Endometrial microvascular endothelial cells (primary cell): Measurements from ENCODE around the gene CLCN2. TPM values are rescaled to one million over a fixed set of nuclear protein-coding genes. Genes with fewer than 3 reads are reported as not detected.

Source experiments
- in situ Hi-C: cut with HindIII; loops from 2 replicates; pipeline ENCODE4 v1.10.0; 2017; ENCODE audit warnings: low sequenced_read_pairs, low pct_unique_long_range_greater_than_20kb; ENCODE audit errors: inconsistent ontology term
- total RNA-seq: library from RNA; depleted of rRNA; stranded (reverse); fragments of >200 nt; gene quantifications from one replicate; pipeline ENCODE4 v1.2.3, GENCODE V29; 2015; ENCODE audit errors: inconsistent ontology term

The CLCN2 gene
- total RNA-seq, 1 donor from 2014 or later, result 3.4 TPM

GRCh38 chr3:184314700-184315542 lies 46.5 kb downstream of the CLCN2 start:
- in situ Hi-C loops, result no loop called here

DNA sequence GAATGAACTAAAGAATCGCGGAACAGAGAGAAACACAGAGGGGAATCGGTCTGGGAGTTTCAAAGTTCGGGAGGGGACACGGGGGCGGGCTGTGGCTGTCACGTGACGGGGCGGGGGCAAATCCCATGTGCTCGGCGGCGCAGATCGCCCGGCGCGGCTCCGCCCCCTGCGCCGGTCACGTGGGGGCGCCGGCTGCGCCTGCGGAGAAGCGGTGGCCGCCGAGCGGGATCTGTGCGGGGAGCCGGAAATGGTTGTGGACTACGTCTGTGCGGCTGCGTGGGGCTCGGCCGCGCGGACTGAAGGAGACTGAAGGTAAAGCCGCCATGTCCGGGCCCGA lies 47.1 kb downstream of the CLCN2 start, which contains the start of gene EIF4G1:
Gene EIF4G1, plus strand, starts transcription at position 244 of the 337 bp plus-strand sequence. CDS start 1,191 bp downstream, outside the sequence.
- in situ Hi-C loops, result no loop called here

DNA sequence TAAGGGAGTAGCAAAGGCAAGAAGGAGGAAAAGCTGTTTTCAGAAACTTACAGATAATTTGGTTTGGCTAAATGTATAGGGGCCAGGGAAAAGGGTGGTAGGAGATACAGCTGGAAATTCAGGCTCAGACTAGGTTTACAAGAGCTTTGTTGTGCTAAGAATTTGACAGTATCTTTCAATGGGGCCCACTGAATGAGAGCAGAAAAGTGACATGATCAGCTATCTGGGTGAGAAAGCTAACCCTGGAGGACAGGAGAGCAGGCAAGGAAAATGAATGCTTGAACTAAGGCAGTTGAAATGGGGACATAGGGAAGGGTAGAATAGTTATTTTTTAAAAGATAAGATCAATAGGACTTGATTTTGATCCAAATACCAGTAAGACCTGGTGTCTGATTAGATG lies 49.8 kb downstream of the CLCN2 start:
- in situ Hi-C loops, result no loop called here

DNA sequence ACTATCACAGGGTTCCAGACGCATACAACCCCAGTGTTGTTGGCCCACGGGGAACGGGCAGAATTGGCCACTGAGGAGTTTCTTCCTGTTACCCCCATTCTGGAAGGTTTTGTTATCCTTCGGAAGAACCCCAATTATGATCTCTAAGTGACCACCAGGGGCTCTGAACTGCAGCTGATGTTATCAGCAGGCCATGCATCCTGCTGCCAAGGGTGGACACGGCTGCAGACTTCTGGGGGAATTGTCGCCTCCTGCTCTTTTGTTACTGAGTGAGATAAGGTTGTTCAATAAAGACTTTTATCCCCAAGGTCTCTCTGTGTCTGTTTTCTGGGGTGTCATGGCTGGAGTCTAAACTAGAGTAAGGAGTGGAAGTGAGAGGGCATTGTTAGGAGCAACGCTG lies 52.7 kb downstream of the CLCN2 start:
- in situ Hi-C loops, result no loop called here

DNA sequence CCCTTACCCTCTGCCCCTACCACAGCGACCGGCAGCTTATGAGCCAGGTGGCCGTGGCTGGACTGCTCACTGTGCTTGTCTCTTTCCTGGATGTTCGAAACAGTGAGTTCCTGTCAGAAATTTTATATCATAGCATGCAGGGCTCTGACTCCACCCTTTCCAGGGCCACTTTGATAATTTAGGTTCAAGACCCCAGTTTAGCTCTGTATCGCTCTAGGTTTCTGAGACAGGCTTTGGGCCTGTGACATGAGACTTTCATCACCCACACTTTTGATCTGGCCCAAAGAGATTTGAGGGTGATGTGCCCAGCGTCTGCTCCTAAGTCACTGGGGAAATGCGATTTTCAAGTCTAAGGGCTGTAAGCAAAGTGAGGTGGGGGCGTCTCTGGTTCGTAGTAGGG lies 53.5 kb downstream of the CLCN2 start:
- in situ Hi-C loops, result no loop called here

DNA sequence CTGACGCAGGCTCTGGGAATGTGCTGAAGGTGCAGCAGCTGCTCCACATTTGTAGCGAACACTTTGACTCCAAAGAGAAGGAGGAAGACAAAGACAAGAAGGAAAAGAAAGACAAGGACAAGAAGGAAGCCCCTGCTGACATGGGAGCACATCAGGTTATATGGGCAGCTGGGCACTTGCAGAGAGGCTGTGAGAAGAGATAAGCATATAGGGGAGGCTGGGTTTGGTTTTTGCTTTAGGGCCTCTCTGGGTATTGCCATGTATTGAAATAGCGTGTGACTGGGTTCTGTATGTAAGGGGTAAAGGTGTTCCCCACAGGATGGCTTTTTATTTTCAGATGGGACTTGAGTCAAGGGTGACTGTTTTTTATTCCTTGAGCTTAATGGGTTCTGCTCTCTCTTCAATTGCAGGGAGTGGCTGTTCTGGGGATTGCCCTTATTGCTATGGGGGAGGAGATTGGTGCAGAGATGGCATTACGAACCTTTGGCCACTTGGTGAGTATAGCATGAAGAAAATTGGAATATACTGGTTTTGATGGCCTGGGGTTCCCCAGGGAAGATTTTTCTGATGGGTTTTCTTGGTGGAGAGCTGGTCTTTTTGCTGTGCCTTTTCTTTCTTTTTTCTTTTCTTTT lies 54.9 kb downstream of the CLCN2 start:
- in situ Hi-C loops, result no loop called here

DNA sequence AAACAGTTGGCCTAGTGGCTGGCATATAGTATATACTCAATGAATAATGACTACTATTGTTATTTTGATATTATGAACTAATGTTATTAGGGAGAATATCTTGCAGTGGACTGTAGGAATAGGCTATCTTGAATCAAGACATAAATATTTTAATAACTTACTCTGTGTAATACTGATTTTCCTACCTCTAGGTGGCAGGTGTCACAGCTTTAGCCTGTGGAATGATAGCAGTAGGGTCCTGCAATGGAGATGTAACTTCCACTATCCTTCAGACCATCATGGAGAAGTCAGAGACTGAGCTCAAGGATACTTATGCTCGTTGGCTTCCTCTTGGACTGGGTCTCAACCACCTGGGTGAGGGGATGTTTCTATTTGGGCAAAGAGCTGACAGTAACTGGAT lies 55.8 kb downstream of the CLCN2 start:
- in situ Hi-C loops, result no loop called here

DNA sequence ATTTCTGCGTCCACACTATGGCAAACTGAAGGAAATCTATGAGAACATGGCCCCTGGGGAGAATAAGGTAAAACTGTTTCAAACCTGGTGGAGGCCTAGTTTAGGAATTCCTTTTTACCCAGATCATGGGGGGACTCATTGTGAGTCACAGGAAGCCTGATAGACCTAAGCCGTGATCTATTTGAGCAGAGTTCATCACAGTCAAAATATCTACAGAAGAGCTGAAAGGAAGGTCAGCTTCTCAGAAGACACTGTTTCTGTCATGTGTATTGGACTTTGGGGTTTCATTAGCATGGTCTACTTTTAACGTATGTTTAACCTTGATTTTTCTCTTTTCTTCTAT lies 61.1 kb downstream of the CLCN2 start:
- in situ Hi-C loops, result no loop called here

DNA sequence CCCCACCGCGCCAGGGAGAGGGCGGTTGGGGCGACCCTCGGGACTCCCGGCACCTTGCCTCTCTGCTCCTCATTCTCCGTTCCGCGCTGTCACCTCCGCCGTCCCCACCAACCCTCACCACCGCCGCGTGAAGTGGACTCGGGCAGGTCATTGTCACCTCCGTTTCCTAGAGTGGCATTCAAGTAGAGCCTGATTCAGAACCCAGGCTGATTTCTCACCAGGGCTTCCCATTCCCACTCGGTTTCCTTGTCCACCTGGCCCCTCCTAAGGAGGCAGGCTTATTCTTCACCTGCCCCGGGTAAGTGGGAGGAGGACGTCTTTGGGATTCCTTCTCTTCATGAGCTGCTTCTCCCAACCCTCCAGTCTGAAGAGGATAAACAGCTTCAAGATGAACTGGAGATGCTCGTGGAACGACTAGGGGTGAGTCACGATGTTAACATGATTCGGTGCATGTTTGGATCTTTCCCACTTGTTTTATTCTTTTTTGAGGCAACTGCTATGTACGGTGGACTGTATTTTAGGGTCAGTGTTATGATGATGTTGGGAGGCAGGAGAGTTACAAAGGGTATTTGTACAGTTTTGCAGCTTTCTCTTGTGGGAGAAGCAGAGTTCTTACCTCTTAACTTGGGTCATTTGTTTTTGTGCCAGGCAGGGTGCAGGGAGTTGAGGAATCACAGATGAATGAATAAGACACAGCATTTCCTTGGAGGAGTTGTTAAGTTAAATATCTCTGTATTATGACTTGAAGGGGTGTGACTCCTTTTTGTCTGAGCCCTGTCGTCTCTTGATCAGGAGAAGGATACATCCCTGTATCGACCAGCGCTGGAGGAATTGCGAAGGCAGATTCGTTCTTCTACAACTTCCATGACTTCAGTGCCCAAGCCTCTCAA lies 61.7 kb downstream of the CLCN2 start:
- in situ Hi-C loops, result no loop called here

GRCh38 chr3:184298759-184299487 lies 62.5 kb downstream of the CLCN2 start, which contains the start of gene PSMD2:
Gene PSMD2, plus strand, starts transcription at chr3:184299241. Its CDS starts 26 bp downstream, at chr3:184299267.
- in situ Hi-C loops, result no loop called here

DNA sequence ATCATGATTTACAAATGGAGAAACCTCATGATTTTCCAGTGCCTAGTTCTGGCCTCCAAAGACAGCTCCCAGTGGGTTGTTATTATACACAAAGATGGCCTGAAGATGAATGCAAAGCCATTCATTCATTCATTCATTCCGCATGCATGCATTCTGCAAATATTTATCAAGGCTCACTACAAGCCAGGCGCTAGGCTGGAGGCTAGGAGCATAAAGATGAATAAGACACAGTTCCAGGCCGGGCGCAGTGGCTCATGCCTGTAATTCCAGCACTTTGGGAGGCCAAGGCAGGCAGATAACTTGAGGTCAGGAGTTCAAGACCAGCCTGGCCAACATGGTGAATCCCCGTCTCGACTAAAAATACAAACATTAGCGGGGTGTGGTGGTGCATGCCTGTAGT lies 64.8 kb downstream of the CLCN2 start:
- in situ Hi-C loops, result no loop called here

Other genes starting within 250 kb of the CLCN2 start
- 45.3 TPM for gene EIF2B5, start 226.2 kb downstream of the CLCN2 start, total RNA-seq
- 27.2 TPM for gene DVL3, start 206.2 kb downstream of the CLCN2 start, total RNA-seq
- 418 TPM for gene AP2M1, start 186.8 kb downstream of the CLCN2 start, total RNA-seq
- 68.2 TPM for gene ABCF3, start 175.4 kb downstream of the CLCN2 start, total RNA-seq
- not detected for gene VWA5B2, start 132.0 kb downstream of the CLCN2 start, total RNA-seq
- gene ALG3, start 112.6 kb downstream of the CLCN2 start, total RNA-seq, result 68.4 TPM
- gene EEF1AKMT4, start 111.9 kb downstream of the CLCN2 start, total RNA-seq, result 9.2 TPM
- not detected for gene CAMK2N2, start 100.1 kb downstream of the CLCN2 start, total RNA-seq
- not detected for gene ECE2, start 85.6 kb downstream of the CLCN2 start, total RNA-seq
- 897 TPM for gene PSMD2, start 62.4 kb downstream of the CLCN2 start, total RNA-seq
- gene EIF4G1, start 47.0 kb downstream of the CLCN2 start, total RNA-seq, result 611 TPM
- 73.9 TPM for gene FAM131A, start 24.0 kb downstream of the CLCN2 start, total RNA-seq
- 172 TPM for gene POLR2H, start 105 bp upstream of the CLCN2 start, total RNA-seq
- gene THPO, start 16.6 kb upstream of the CLCN2 start, total RNA-seq, result not detected
- 0.09 TPM for gene CHRD, start 18.4 kb upstream of the CLCN2 start, total RNA-seq
- not detected for gene EPHB3, start 200.2 kb upstream of the CLCN2 start, total RNA-seq